Measurements from ENCODE around the gene B3GAT2. TPM values are rescaled to one million over a fixed set of nuclear protein-coding genes. Genes with fewer than 3 reads are reported as not detected.

Gene B3GAT2
- polyA plus RNA-seq, 1 of the 3 experiments (the other 2 are of a cell fraction), result under 0.01 TPM

- no peaks in the 10 kb centered on the region for H4K20me1 ChIP-seq (ENCODE audit: insufficient read depth)
- 68% methylated on average over 1 of the region's 1 CpG for WGBS (ENCODE audit: low lambda C conversion rate)
- no peak for DNase-seq
- no peak overlapping the region for H3K4me2 ChIP-seq
- H3K79me2 ChIP-seq (ENCODE audit: insufficient read depth), result no peaks in the 10 kb centered on the region
- CTCF ChIA-PET, result interaction anchor here (1.0 to 5.2 kb wide), 2 partner anchors 18 to 21 kb away, joined by 4 to 22 read pairs; no protein-coding TSS in a partner anchor
- no peak overlapping the region for H3K27ac ChIP-seq (ENCODE audit: low read depth in 2 of 2, low read length in 1 of 2)
- H3F3A ChIP-seq (replicated peaks; ENCODE audit: insufficient read depth), result no peaks in the 10 kb centered on the region
- no peak overlapping the region for H3K9ac ChIP-seq
- H3K4me1 ChIP-seq (ENCODE audit: control insufficient read depth in 1 of 2, insufficient read depth in 2 of 2, low read depth in 1 of 2, low read length in 1 of 2), result no peaks in the 10 kb centered on the region
- H3K4me3 ChIP-seq (ENCODE audit: low read depth in 2 of 2, low read length in 1 of 2), result no peak overlapping the region
- no peaks in the 10 kb centered on the region for H3K9me3 ChIP-seq
- H3K27me3 ChIP-seq (ENCODE audit: insufficient read depth), result no peaks in the 10 kb centered on the region
- H2AFZ ChIP-seq (ENCODE audit: low read depth), result no peak overlapping the region
- no peak for TF ChIP-seq JUND (IDR thresholded peaks at IDR 0.05)
- TF ChIP-seq POLR2AphosphoS5 (IDR thresholded peaks at IDR 0.05; ENCODE audit: low read depth, low read length), result no peak
- no peak for TF ChIP-seq CTCF (IDR thresholded peaks at IDR 0.05)
- no peak for TF ChIP-seq FOXJ3 (CRISPR knock-in tag; IDR thresholded peaks at IDR 0.05)
- TF ChIP-seq, protein P1, sequence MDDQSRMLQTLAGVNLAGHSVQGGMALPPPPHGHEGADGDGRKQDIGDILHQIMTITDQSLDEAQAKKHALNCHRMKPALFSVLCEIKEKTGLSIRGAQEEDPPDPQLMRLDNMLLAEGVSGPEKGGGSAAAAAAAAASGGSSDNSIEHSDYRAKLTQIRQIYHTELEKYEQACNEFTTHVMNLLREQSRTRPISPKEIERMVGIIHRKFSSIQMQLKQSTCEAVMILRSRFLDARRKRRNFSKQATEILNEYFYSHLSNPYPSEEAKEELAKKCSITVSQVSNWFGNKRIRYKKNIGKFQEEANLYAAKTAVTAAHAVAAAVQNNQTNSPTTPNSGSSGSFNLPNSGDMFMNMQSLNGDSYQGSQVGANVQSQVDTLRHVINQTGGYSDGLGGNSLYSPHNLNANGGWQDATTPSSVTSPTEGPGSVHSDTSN (IDR thresholded peaks at IDR 0.05), result no peak
- TF ChIP-seq MEF2A (IDR thresholded peaks at IDR 0.05; ENCODE audit: borderline replicate concordance, low read depth), result no peak
- no peak for TF ChIP-seq RAD21 (IDR thresholded peaks at IDR 0.05; ENCODE audit: low read length)
- TF ChIP-seq RFX5 (IDR thresholded peaks at IDR 0.05; ENCODE audit: low read length), result no peak
- TF ChIP-seq MXI1 (IDR thresholded peaks at IDR 0.05; ENCODE audit: low read depth, low read length), result no peak
- TF ChIP-seq, protein P2, sequence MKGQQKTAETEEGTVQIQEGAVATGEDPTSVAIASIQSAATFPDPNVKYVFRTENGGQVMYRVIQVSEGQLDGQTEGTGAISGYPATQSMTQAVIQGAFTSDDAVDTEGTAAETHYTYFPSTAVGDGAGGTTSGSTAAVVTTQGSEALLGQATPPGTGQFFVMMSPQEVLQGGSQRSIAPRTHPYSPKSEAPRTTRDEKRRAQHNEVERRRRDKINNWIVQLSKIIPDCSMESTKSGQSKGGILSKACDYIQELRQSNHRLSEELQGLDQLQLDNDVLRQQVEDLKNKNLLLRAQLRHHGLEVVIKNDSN (IDR thresholded peaks at IDR 0.05; ENCODE audit: borderline replicate concordance, low read depth), result no peak
- TF ChIP-seq FOSL2 (IDR thresholded peaks at IDR 0.05; ENCODE audit: borderline replicate concordance, low read depth), result no peak
- no peak for TF ChIP-seq SMC3 (IDR thresholded peaks at IDR 0.05; ENCODE audit: low read depth, low read length)
- TF ChIP-seq GABPA (IDR thresholded peaks at IDR 0.05; ENCODE audit: low read depth), result no peak
- POLR2A ChIA-PET, result no interaction called here
- H3K9me2 ChIP-seq, result no peaks in the 10 kb centered on the region
- no peaks in the 10 kb centered on the region for H3K36me3 ChIP-seq (replicated peaks in 1 of 2; ENCODE audit: control insufficient read depth in 1 of 2, insufficient read depth in 2 of 2, low read length in 1 of 2)
Measured at GRCh38 chr6:70905742-70906141, 51.1 kb downstream of the B3GAT2 start.

DNA sequence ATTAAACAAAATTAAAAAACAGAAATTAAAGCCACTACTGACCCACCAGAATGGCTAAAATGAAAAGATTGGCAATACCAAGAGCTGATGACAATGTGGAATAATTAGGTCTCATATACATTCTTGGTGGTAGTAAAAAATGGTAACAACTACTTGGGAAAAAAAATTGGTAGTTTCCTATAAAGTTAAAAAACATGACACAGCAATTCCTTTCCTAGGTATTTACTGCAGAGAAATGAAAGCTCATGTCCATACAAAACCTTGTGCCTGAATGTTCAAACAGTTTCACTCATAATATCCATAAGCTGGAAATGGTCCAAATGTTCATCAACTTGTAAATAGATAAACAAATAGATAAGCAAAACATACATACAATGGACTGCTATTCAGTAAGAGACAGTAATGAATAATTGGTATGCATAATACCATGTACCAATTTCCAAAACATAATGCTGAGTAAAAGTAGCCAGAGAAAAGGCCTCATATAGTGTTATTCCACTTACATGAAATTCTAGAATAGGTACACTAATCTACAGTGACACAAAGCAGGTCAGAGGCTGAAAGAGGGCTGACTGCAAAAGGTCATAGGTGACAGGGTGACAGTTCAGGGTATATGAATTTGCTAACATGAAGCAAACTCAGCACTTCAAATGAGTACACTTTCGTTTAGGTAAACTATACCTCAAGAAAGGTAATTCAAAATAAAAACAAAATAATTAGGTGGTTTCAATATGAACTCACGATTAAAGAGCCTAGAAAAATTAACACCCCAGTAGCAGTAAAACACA lies 53.0 kb downstream of the B3GAT2 start:
- Histone ChIP-seq H3K4me2 (no peak overlapping the region), H4K20me1 (ENCODE audit: insufficient read depth) (no peaks in the 10 kb centered on the region), H3K79me2 (ENCODE audit: insufficient read depth) (no peaks in the 10 kb centered on the region), H3K4me3 (ENCODE audit: low read depth in 2 of 2, low read length in 1 of 2) (no peak overlapping the region), H3K9me2 (no peaks in the 10 kb centered on the region), H3K4me1 (ENCODE audit: control insufficient read depth in 1 of 2, insufficient read depth in 2 of 2, low read depth in 1 of 2, low read length in 1 of 2) (no peaks in the 10 kb centered on the region), H3K27me3 (ENCODE audit: insufficient read depth) (no peaks in the 10 kb centered on the region), H3K9me3 (no peaks in the 10 kb centered on the region), H3K9ac (no peak overlapping the region), H3K36me3 (replicated peaks in 1 of 2; ENCODE audit: control insufficient read depth in 1 of 2, insufficient read depth in 2 of 2, low read length in 1 of 2) (no peaks in the 10 kb centered on the region), H3F3A (replicated peaks; ENCODE audit: insufficient read depth) (no peaks in the 10 kb centered on the region), H3K27ac (ENCODE audit: low read depth in 2 of 2, low read length in 1 of 2) (no peak overlapping the region), H2AFZ (ENCODE audit: low read depth) (no peak overlapping the region)
- ChIA-PET CTCF (interaction anchor here (0.6 to 5.2 kb wide), 3 partner anchors 16 to 489 kb away, joined by 3 to 22 read pairs (median 3); no protein-coding TSS in a partner anchor), POLR2A (no interaction called here)
- TF ChIP-seq FOXM1 (IDR thresholded peaks at IDR 0.05; ENCODE audit: low read depth), result no peak
- no peak for TF ChIP-seq JUND (IDR thresholded peaks at IDR 0.05)
- no peak for TF ChIP-seq RCOR1 (IDR thresholded peaks at IDR 0.05; ENCODE audit: low read length)
- no peak for TF ChIP-seq POLR2AphosphoS5 (IDR thresholded peaks at IDR 0.05; ENCODE audit: low read depth, low read length)
- TF ChIP-seq RAD21 (IDR thresholded peaks at IDR 0.05; ENCODE audit: low read length), result no peak
- TF ChIP-seq GATA2 (CRISPR knock-in tag; IDR thresholded peaks at IDR 0.05), result no peak
- TF ChIP-seq MAX (IDR thresholded peaks at IDR 0.05; ENCODE audit: low read depth), result no peak
- no peak for TF ChIP-seq GABPA (IDR thresholded peaks at IDR 0.05; ENCODE audit: low read depth)
- TF ChIP-seq NFIC (IDR thresholded peaks at IDR 0.05; ENCODE audit: borderline replicate concordance), result no peak
- no peak for DNase-seq
- WGBS (ENCODE audit: low lambda C conversion rate), result 21% methylated on average over 2 of the region's 2 CpGs

Data from SK-N-SH (cell line).